NCI-H2171 treated with DMSO at 0.1 percent for 48 hours (cell line): Measurements from ENCODE around the gene C1QTNF12.
A peak's percentile ranks its signal among the peaks of the same experiment; 100 is the strongest.

Experiments used
- DNase-seq: peaks from one replicate; lab custom pipeline; 2025; lab: John Stamatoyannopoulos, UW

The C1QTNF12 gene

DNA sequence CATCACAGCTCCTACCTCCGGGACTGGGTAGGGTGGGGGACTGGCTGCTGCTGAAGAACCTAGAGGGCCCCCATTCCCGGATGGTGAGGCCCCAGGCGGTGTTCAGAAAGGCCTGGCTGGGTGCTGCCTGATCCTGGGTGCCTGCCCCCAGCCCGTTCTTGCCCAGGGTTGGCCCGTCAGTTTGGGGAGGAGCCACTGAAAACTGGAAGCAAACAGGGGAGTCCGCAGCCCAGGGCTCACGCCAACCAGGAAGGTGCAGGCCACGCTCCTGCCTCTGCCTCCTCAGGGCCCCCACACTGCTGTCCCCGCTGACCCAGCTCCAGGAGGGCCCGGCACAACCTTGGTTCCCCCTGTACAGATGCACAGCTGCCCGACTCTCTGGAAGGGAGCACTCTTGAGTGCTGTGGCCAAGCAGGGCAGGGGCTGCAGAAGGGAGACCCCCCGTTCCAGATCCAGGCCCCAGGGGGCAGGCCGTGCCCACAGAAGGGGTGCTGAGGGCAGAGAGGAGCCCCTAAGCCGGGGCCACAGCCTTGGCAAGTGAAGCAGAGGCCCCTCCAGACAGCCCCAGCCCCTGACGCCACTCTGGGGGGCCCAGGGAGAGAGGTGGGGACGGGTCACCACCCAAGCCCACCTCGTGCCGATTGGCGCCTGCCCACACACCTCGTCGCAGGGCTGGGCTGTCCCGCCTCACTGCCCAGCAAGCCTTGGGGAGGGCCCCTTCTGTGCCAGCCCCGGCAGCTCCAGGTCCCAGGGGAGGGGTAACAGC, 5.5 kb downstream of the C1QTNF12 start:
- peak; percentile 49 for DNase-seq

DNA sequence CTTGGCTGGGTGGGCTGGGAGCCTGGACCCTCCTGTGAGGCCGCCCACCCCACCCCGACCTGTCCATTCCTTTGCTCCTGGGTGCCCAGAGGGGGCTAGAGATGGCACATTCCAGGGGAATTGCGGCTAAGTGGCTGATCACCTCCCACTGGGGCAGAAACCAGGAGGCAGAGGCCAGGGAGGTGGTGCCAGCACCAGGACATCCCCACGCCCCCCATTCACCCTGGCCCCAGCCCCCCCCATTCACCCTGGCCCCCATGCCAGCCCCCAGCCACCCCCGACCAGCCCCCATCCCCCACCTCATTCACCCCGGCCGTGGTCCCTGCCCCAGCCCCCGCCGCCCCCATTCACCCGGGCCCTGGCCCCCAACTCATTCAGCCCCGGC, 6.2 kb downstream of the C1QTNF12 start:
- DNase-seq = no peak

DNA sequence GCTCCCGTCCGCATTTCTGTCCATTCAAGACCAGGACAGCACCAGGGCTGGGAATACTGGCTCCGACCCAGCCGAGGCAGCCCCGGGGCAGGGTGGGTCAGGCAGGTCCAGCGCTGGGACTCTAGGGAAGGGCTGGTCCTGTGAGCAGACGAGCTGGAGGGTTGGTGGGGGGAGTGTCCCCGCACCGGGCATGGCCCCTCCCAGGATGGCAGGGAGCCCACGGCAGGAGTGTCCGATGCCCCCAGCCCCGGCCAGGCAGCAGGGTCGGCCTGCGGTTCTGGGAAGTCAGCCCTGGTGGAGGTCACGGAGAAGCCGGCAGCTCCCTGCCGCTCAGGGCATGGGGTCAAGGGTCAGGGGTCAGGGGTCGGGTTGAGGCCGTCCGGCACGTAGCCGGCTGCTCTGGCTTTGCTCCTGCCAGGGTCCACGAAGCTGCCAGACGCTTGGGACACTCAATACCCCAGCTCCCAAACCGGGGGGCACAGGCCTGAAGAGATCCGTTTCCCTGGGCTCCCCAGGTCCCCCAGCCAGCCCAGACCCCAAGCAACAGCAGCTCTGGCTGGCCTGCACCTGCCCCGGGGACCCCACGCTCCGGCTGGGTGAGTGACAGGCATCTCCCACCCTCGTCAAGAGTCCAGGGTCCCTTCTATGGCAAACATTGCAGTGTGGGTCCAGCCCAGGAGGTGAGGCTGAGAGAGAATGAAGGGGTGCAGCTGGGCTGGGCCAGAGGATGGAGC, 6.7 kb downstream of the C1QTNF12 start:
- no peak for DNase-seq

DNA sequence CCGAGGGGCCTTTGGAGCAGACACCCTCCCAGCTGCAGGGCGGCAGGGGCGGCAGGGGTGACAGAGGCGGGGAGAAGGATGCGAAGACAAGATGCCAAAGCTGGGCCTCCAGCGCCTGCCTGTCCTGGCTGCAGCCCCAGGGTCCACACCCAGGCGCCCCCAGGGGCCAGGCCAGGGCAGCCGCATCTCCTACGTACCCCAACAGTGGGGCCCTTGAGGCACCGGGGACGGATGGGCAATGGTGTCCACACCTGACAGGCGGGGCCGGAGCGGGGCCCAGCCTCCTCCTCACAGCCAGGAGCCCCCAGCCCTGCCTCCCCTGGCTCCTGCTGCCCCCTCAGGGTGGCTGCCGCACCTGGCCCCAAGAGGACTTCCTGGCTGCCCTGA, 7.3 kb downstream of the C1QTNF12 start:
- DNase-seq = no peak

DNA sequence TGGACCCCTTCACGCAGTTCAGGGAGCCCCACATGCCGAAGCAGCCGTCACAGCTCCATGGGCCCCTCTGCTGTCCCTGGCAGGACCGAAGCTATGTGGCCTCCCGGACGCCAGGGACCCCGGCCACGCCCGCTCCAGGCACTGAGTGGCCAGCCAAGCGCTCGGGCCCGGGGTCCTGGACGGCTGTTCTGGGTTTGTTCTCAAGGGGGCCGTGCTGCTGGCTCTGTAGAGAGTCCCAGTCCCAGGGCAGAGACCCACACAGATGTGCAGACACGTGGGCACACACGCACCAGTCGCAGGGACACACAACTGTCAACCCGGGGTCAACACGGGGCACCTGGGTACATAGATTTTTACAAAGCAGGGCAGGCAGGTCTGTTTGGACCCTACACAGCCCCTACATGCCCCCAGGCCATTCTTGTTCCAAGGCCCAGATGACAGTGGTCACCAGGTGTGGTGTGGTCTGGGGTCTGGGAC, 7.8 kb downstream of the C1QTNF12 start:
- DNase-seq = no peak

DNA sequence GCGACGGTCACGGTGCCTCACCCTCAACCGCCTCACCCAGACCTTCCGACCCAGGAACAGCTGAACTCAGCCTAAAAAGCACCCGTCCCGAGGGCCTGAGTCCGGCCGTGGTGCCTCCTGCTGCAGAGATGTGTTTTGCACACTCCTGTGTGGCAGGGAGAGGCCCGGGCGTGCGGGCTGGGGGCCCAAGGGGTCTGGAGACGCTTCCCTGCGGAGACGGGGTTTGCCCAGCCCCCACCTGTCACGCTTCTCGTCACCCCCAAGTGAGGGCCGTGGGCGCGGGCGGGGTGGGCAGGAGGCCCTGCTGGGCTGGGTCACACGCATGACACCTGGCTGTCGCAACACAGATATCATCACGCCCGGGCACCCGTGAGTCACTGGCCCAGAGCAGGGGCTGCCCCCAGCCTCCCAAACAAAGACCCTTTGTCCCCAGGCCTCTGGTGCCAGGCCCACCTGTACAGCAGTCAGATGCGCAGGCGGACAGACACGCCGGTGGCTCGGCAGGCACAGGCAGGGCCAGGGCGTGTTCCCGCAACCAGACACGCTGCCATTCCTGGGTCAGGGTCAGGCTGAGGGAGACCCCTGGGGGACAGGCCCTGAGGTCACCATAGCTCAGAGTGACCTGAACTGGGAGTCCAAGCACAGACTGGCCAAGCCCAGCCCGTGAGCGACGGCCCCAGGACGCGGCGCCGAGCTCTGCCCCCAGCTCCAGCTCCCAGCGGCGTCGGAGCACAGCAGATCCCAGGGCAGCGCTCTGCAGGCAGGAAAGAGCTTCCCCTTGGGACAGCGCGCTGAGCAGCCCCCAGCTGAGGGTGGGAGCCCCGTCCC, 8.4 kb downstream of the C1QTNF12 start:
- DNase-seq = peak; percentile 29

DNA sequence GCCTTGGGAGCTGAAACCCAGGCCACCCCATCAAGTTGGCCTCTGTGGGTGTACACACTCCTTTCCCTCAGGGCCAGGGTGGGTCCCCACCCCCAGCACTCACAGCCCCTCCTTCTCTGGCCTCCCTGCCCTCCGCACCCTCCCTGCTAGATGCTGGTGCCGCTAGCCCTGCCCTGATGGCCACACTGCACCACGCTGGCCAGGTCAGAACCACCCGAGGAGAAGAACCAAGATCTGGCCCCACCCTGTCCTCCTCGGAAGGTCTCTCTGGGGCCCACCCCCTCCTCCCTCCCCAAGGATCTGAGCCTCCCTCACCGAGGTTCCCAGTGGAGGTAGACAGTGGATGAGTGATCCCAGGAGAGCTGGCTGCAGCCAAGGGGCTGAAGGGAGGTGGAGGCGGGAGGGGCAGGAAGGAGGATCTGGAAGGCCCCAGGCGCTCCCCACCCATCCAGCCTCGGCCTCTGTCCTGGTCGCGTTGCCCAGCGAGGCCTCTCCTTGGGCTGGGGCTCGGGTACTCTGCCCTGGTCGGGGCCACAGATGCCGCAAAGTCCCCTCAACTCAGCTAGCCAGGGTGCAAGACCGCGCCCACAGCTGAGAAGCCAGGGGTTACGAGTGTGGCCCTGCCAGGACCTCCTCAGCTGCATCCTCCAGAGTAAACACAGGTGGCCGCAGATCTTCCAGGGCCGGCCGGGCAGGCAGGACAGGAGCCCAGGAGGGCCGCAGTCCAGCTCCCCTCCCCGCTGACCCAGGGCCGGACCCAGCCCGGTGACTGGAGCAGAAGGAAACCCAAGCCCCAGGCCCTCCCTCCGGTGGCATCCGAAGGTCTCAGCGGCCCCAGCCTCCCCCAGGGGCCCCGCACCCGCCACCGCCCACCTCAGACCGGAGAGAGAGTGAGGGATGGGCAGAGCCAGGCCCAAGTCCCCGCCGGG, 9.3 kb downstream of the C1QTNF12 start:
- no peak for DNase-seq

DNA sequence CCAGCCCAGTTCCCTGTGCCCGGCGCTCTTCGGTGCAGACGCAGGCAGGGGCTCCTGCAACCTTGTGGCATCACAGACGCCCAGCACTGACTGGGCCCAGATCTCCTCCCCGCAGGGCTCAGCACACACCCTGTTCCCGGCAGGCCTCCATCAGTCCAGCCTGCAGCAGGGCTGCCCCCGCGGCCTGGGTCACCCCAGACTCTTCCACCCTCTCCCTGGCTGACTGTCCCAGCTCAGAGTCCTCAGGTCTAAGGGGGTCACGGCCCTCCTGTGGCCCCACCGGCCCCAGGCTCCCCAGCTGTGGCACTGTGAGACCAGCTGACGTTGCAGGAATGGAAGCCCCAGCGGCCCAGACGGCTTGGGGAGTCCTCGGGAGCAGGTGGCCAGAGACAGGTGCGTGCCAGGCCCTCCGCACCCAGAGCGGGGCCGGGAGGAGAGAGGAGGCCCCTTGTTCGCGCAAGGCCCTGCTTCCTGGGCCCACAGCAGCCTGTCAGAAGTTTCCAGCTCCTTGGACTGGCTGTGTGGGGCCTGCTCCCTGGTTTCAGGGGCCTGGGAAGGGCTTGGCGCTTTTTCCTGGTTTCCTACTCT, 10.3 kb downstream of the C1QTNF12 start:
- no peak for DNase-seq

DNA sequence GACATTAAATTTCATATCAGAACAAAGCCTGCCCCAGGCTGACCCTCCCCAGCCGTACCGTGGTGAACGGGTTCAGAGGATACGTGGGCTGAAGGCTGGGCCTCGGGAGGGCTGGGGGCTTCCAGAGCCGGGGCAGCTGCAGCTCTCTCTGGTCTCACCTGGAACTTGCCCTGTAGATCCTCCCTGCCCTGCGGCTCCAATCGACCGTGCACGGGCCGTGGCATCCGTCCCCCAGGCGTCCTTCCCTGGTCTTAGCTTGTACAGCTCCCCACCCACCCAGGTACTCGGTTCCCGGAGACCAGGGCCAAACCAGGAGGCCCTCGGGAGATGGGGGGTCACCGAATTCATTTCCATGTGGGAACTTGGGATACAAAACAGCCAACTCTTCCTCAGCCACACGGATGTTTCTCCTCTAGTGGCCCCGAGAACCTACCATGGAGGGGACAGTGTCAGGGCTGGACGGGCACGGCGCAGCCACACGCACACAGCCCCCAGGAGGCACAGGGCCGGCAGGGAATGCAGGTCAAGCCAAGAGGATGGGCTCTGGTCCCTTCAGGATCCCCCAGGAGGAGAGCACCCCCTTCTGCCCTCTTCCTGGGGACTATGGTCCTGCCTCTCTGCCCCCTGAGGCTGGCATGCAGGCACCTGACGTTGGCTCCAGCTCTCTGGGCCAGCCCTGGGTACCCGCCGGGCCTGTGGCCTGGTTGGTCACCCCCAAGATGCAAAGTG, 11.3 kb downstream of the C1QTNF12 start:
- no peak for DNase-seq

DNA sequence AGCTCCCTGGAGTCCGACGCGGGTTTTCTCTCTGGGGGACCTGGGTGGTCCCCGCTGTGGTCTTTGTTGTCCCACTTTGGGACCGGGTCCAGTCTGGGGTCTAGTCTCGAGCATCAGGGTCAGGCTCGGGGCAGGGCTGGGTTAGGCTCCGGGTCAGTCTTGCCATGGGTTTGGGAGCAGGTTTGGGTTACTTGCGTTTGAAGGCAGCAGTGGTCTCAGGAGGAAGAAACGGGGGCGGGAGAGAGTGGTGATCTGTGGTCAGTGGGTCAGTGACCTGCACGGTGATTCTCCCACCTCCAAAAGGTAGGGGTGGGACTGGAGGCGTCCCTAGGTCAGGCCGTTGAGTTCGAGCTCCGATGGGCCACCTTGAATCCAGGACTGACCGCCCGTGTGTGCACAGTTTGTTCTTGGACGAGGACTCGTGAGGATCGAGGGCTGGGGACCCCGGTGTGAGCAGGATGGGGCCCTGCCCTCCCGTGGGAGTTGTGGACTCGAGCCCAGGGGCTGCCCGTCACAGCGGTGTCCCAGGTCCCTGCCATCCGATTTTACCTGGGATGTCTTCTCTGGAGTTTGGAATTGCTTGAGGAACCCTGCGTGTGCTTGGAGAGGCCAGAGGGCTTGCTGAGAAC, 12.2 kb downstream of the C1QTNF12 start:
- DNase-seq = no peak

DNA sequence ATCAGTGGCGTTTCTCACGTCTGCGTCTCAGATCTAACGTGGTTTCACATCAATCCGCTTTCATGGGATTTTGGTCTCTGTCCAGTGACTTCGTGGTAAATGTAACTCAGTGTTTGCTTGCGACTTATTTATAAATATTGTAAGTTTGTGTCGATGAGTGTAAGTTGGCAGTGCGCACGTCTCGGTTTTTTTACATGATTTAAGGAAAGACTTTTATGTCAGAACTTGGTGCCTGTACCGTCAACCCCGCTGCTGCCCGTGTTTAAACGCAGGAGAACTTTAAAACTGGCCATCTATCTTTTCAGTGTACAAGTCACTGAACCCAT, 13.0 kb downstream of the C1QTNF12 start:
- DNase-seq = no peak

DNA sequence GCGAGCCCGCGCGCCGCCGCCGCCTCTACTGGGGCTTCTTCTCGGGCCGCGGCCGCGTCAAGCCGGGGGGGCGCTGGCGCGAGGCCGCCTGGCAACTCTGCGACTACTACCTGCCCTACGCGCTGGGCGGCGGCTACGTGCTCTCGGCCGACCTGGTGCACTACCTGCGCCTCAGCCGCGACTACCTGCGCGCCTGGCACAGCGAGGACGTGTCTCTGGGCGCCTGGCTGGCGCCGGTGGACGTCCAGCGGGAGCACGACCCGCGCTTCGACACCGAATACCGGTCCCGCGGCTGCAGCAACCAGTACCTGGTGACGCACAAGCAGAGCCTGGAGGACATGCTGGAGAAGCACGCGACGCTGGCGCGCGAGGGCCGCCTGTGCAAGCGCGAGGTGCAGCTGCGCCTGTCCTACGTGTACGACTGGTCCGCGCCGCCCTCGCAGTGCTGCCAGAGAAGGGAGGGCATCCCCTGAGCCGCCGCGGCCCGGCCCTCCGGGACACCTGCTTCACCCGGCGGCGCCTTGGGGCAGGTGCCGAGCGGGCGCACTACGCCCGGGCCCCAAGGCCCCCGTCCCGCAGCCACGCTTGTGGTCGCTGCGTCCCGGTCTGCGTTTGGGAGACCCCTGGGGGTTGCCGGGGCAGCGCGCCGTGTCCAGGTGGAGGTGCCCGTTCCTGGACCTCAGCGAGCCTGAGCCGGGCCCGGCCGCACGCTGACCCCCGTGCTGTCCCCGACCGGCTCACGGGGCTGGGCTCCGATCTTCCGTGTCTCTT, 13.5 kb downstream of the C1QTNF12 start:
- DNase-seq = no peak

DNA sequence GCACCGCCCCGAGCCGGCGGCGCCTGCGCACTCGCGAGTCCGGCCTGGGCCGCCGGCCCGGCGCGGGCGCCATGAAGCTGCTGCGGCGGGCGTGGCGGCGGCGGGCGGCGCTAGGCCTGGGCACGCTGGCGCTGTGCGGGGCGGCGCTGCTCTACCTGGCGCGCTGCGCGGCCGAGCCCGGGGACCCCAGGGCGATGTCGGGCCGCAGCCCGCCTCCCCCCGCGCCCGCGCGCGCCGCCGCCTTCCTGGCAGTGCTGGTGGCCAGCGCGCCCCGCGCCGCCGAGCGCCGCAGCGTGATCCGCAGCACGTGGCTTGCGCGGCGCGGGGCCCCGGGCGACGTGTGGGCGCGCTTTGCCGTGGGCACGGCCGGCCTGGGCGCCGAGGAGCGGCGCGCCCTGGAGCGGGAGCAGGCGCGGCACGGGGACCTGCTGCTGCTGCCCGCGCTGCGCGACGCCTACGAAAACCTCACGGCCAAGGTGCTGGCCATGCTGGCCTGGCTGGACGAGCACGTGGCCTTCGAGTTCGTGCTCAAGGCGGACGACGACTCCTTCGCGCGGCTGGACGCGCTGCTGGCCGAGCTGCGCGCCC, 14.2 kb downstream of the C1QTNF12 start, which contains the start of gene B3GALT6:
B3GALT6 (plus strand) TSS at position 30 of the 588 bp plus-strand sequence; CDS start at position 72, 42 bp downstream.
- DNase-seq = no peak

DNA sequence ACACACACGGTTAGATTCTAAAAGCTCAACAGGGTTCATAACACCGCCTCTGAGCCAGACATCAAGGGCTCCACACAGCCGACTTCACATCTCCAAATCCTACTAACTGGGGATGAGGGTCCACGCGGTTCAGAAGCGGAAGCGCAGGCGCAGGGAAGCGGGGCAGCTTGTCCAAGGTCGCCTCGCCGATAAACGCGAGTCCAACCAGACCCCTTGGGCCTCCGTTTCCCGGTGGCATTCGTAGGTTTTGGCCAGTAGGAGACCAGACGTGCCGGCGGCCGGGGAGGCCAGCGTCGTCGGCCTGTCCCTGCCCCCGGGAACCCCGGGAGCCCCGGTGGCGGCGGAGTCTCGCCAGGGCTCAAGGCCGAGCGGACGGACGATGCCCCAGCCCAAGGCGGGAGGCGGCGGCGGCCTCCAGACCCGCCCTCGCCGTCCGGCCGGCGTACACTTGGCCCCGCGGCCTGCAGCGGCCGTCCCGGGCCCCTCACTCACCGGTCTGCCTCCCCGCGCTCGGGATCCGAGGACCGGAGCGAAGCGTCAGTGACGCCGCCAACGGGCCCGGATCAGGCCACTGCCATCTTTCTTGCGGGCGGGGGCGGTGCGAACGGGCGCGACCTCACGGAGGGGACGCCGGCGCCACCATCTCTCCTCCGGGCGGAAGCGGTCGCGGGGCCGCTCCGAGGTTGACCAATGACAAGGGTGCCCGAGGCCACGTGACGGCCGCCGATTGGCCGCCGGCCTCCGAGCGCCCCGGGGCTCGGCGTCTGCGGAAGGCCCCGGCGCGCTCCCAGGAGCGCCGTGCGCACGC, 14.9 kb downstream of the C1QTNF12 start, which contains the start of gene SDF4:
SDF4 (minus strand) TSS at position 602 of the 808 bp plus-strand sequence. CDS start 3,229 bp downstream, outside the sequence.
- peak; percentile 92 for DNase-seq

DNA sequence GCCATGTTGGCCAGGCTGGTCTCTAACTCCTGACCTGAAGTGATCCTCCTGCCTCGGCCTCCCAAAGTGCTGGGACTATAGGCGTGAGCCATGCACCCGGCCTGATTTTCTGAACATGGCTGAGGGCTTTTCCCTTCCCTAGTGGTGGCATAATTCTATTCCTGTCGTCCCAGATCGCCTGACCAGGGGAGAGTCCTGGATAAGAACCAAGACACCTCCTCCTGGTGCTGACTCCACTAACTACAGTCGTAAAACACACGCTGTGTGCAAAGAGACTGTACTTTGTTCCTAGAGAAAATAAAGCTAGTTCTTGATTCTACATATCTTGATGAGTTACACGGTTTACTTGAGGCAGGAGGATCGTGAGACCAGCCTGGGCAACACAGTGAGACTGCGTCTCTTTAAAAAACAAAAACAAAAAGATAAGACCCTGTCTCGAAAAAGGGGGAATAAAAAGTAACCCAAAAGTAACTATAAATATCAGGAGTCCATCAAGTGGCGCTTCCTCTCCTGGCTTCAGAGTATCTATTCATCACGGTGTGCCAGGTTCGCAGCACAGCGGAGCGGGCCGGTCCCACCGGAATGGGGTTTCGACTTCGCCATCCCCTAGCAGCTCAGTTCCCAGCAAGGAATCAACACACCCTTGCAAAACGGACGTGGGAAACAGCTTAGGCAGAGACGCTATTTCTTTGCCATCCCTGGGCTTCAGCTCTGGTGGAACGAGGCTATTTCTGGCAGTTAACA, 15.7 kb downstream of the C1QTNF12 start:
- peak; percentile 35 for DNase-seq

DNA sequence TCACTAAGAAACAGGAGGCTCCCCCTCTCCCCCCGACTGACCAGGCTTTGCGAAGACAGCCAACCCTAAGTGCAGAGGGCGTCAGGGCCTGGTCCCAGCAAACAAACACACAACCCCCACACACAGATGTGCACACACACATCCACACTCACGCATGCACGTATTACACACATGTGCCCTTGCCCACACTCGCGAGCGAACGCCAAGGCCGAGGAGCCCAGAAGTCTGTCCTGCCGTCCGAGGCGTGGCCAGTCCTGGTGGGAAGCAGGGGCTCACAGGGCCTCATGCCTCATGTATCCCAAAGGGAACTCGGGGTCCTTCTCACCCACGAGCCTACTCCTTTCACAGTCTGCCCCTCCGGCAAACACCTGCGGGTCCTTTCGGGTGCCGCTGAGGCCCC, 16.8 kb downstream of the C1QTNF12 start:
- DNase-seq = no peak
